ENCODE measurements around the gene CRK.
"Not testable (repeated sequence)": the region's sequence is repeated elsewhere in the genome, so short reads cannot be mapped to it uniquely, and the experiment has no call there.

The CRK gene

DNA sequence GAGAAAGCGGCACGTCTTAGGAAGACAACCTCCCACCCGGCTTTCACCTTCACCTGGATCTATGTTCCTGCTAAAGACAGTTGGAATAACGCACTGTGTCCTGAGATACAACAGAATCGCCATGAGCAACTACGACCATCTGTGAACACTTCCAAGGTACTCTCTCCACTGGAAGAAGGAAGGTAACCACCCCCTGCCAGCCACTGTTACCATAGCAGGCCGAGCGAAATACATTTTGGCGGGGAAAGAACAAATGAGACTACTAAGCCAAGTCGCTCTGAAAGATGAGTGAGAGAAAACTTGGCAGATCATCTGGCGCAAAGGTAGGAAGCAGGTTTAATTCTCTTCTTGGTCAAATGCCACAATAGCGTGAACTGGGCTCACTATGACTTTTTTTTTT is 9.8 kb downstream of the CRK start:
- Histone ChIP-seq H3K4me3 (ENCODE audit: low read length) (no peak overlapping the region), H3K27ac (ENCODE audit: low read length) (no peak overlapping the region), H3K4me2 (ENCODE audit: low read depth, low read length) (no peak overlapping the region), H3K4me1 (ENCODE audit: low read length) (no peaks in the 10 kb centered on the region), H3K9me2 (replicated peaks; ENCODE audit: insufficient read depth, low read length) (no peaks in the 10 kb centered on the region), H3K27me3 (replicated peaks; ENCODE audit: insufficient read depth, low read length) (no peaks in the 10 kb centered on the region), H2AFZ (ENCODE audit: low read length) (no peak overlapping the region), H4K20me1 (ENCODE audit: insufficient read depth, low read length) (peaks cover 14% of the 10 kb centered on the region), H3K36me3 (replicated peaks; ENCODE audit: insufficient read depth, low read length) (no peaks in the 10 kb centered on the region), H3K79me2 (ENCODE audit: low read length) (peaks cover 89% of the 10 kb centered on the region), H3F3A (ENCODE audit: insufficient read depth, low read length) (no peaks in the 10 kb centered on the region), H3K9me3 (replicated peaks; ENCODE audit: insufficient read depth, low read length) (no peaks in the 10 kb centered on the region), H3K9ac (ENCODE audit: low read length) (no peak overlapping the region)
- DNase-seq, result no peak
- TF ChIP-seq EZH2phosphoT487 (IDR thresholded peaks at IDR 0.05; ENCODE audit: low read length), result no peak
- TF ChIP-seq, protein P1, sequence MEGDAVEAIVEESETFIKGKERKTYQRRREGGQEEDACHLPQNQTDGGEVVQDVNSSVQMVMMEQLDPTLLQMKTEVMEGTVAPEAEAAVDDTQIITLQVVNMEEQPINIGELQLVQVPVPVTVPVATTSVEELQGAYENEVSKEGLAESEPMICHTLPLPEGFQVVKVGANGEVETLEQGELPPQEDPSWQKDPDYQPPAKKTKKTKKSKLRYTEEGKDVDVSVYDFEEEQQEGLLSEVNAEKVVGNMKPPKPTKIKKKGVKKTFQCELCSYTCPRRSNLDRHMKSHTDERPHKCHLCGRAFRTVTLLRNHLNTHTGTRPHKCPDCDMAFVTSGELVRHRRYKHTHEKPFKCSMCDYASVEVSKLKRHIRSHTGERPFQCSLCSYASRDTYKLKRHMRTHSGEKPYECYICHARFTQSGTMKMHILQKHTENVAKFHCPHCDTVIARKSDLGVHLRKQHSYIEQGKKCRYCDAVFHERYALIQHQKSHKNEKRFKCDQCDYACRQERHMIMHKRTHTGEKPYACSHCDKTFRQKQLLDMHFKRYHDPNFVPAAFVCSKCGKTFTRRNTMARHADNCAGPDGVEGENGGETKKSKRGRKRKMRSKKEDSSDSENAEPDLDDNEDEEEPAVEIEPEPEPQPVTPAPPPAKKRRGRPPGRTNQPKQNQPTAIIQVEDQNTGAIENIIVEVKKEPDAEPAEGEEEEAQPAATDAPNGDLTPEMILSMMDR (IDR thresholded peaks at IDR 0.05; ENCODE audit: low read length), result no peak
- no peak for TF ChIP-seq EZH2 (optimal IDR thresholded peaks at IDR 0.05; ENCODE audit: low read depth, low read length)

DNA sequence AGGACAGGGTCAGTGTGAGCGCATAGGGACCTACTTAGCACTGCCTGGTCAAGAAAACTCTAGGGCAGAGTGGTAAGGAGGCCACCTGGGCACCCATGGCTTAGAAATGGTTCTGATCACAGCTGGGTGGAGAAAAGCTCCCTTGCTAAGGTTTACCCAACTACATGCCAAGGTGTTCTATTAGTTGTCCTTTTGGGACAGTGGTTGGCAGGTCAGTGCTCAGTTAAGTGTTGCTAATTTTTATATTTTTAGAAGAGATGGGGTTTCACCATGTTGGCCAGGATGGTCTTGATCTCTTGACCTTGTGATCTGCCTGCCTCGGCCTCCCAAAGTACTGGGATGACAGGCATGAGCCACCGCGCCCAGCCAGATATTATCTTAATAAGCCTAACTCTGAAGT is 10.3 kb downstream of the CRK start:
- H3K4me1 ChIP-seq (ENCODE audit: low read length); H3K9ac ChIP-seq (ENCODE audit: low read length); H2AFZ ChIP-seq (ENCODE audit: low read length); H3F3A ChIP-seq (ENCODE audit: insufficient read depth, low read length); H3K27me3 ChIP-seq (replicated peaks; ENCODE audit: insufficient read depth, low read length); H3K4me3 ChIP-seq (ENCODE audit: low read length); H3K9me3 ChIP-seq (replicated peaks; ENCODE audit: insufficient read depth, low read length); DNase-seq; H3K4me2 ChIP-seq (ENCODE audit: low read depth, low read length); H3K9me2 ChIP-seq (replicated peaks; ENCODE audit: insufficient read depth, low read length); H3K27ac ChIP-seq (ENCODE audit: low read length); H3K36me3 ChIP-seq (replicated peaks; ENCODE audit: insufficient read depth, low read length): not testable (repeated sequence)
- peaks cover 14% of the 10 kb centered on the region for H4K20me1 ChIP-seq (ENCODE audit: insufficient read depth, low read length)
- H3K79me2 ChIP-seq (ENCODE audit: low read length), result peaks cover 89% of the 10 kb centered on the region

DNA sequence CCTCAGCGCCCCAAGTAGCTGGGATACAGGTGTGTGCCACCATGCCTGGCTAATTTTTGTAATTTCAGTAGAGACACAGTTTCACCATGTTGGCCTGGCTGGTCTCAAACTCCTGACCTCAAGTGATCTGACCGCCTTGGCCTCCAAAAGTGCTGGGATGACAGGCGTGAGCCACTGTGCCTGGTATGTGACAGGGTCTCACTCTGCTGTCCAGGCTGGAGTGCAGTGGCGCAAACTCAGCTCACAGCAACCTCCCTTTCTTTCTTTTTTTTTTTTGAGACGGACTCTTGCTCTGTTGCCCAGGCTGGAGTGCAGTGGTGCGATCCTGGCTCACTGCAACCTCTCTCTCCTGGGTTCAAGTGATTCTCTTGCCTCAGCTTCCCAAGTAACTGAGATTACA is 13.3 kb downstream of the CRK start:
- H3K4me3 ChIP-seq (ENCODE audit: low read length); H4K20me1 ChIP-seq (ENCODE audit: insufficient read depth, low read length); H3K27me3 ChIP-seq (replicated peaks; ENCODE audit: insufficient read depth, low read length): not testable (repeated sequence)

DNA sequence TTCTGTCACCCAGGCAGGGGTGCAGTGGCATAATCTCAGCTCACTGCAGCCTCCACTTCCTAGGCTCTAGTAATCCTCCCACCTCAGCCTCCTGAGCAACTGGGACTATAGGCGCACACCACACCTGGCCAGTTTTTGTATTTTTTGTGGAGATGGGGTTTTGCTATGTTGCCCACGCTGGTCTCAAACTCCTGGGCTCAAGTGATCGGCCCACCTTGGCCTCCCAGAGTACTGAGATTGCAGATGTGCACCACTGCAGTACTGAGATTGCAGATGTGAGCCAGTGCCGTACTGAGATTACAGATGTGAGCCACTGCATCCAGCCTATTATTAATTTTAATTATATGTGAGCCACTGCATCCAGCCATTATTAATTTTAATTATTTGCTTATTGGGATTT is 13.8 kb downstream of the CRK start:
- no peak for TF ChIP-seq EZH2phosphoT487 (IDR thresholded peaks at IDR 0.05; ENCODE audit: low read length)
- TF ChIP-seq, protein P1 (IDR thresholded peaks at IDR 0.05; ENCODE audit: low read length), result no peak
- TF ChIP-seq EZH2 (optimal IDR thresholded peaks at IDR 0.05; ENCODE audit: low read depth, low read length), result no peak
- no peak for DNase-seq
- Histone ChIP-seq H3K9me2 (replicated peaks; ENCODE audit: insufficient read depth, low read length) (no peaks in the 10 kb centered on the region), H4K20me1 (ENCODE audit: insufficient read depth, low read length) (peaks cover 10% of the 10 kb centered on the region; the same call in 1 of the 2 replicates), H3K4me2 (ENCODE audit: low read depth, low read length) (no peak overlapping the region), H2AFZ (ENCODE audit: low read length) (no peak overlapping the region), H3K27me3 (replicated peaks; ENCODE audit: insufficient read depth, low read length) (no peaks in the 10 kb centered on the region), H3F3A (ENCODE audit: insufficient read depth, low read length) (no peaks in the 10 kb centered on the region), H3K9me3 (replicated peaks; ENCODE audit: insufficient read depth, low read length) (no peaks in the 10 kb centered on the region), H3K27ac (ENCODE audit: low read length) (no peak overlapping the region), H3K9ac (ENCODE audit: low read length) (no peak overlapping the region), H3K79me2 (ENCODE audit: low read length) (peaks cover 83% of the 10 kb centered on the region), H3K36me3 (replicated peaks; ENCODE audit: insufficient read depth, low read length) (no peaks in the 10 kb centered on the region), H3K4me3 (ENCODE audit: low read length) (no peak overlapping the region), H3K4me1 (ENCODE audit: low read length) (no peaks in the 10 kb centered on the region)

More for the DNA sequence above, 13.3 kb downstream of the CRK start:
- not testable (repeated sequence) for H3F3A ChIP-seq (ENCODE audit: insufficient read depth, low read length); H2AFZ ChIP-seq (ENCODE audit: low read length); H3K4me2 ChIP-seq (ENCODE audit: low read depth, low read length); H3K9me3 ChIP-seq (replicated peaks; ENCODE audit: insufficient read depth, low read length); DNase-seq; H3K9me2 ChIP-seq (replicated peaks; ENCODE audit: insufficient read depth, low read length); H3K36me3 ChIP-seq (replicated peaks; ENCODE audit: insufficient read depth, low read length); H3K27ac ChIP-seq (ENCODE audit: low read length); H3K4me1 ChIP-seq (ENCODE audit: low read length); H3K9ac ChIP-seq (ENCODE audit: low read length)
- H3K79me2 ChIP-seq (ENCODE audit: low read length), result peaks cover 85% of the 10 kb centered on the region

Measured in MM.1S (cell line).